Ishikawa (cell line): ENCODE data around the gene PCNX4.

Source experiments
- CEBPB ChIP-seq: IDR thresholded peaks from 2 replicates; pipeline ENCODE4 v1.6.1; 2012
- CREB1 ChIP-seq: IDR thresholded peaks from 2 replicates; pipeline ENCODE4 v1.6.1; 2012; ENCODE audit warnings: low read depth
- EGR1 ChIP-seq: IDR thresholded peaks from 2 replicates; pipeline ENCODE4 v1.6.1; 2012
- EP300 ChIP-seq: IDR thresholded peaks from 2 replicates; pipeline ENCODE4 v1.6.1; 2012; ENCODE audit warnings: borderline replicate concordance
- FOXM1 ChIP-seq: IDR thresholded peaks from 2 replicates; pipeline ENCODE4 v1.6.1; 2012; ENCODE audit warnings: low read depth, borderline replicate concordance
- MAX ChIP-seq: IDR thresholded peaks from 2 replicates; pipeline ENCODE4 v1.6.1; 2012
- NFIC ChIP-seq: IDR thresholded peaks from 2 replicates; pipeline ENCODE4 v1.6.1; 2012
- RAD21 ChIP-seq: IDR thresholded peaks from 2 replicates; pipeline ENCODE4 v1.6.1; 2012; ENCODE audit warnings: low read depth
- REST ChIP-seq: IDR thresholded peaks from 2 replicates; pipeline ENCODE4 v1.6.1; 2012; ENCODE audit warnings: low read depth, mild to moderate bottlenecking
- TAF1 ChIP-seq: IDR thresholded peaks from 2 replicates; pipeline ENCODE4 v1.6.1; 2012; ENCODE audit warnings: low read depth, mild to moderate bottlenecking
- TCF12 ChIP-seq: IDR thresholded peaks from 2 replicates; pipeline ENCODE4 v1.6.1; 2012; ENCODE audit warnings: low read depth
- TEAD4 ChIP-seq: IDR thresholded peaks from 2 replicates; pipeline ENCODE4 v1.6.1; 2012
- USF1 ChIP-seq: IDR thresholded peaks from 2 replicates; pipeline ENCODE4 v1.6.1; 2012
- YY1 ChIP-seq: IDR thresholded peaks from 2 replicates; pipeline ENCODE4 v1.6.1; 2012; ENCODE audit warnings: low read depth
- ZBTB7A ChIP-seq: IDR thresholded peaks from 2 replicates; pipeline ENCODE4 v1.6.1; 2012; ENCODE audit warnings: low read depth

The PCNX4 gene

GRCh38 chr14:60215520-60216420, 124.0 kb downstream of the PCNX4 start:
- TF ChIP-seq ZBTB7A (no peak), REST (no peak)

- TF ChIP-seq TCF12 = no peak
- TF ChIP-seq TAF1 = no peak
- no peak for TF ChIP-seq TEAD4
- TF ChIP-seq NFIC = no peak
- TF ChIP-seq RAD21 = no peak
- no peak for TF ChIP-seq FOXM1
- TF ChIP-seq MAX = no peak
- no peak for TF ChIP-seq USF1
- TF ChIP-seq EGR1 = no peak
- no peak for TF ChIP-seq CREB1
- no peak for TF ChIP-seq YY1
- TF ChIP-seq ZBTB7A = no peak
- no peak for TF ChIP-seq CEBPB
- TF ChIP-seq EP300 = no peak
- TF ChIP-seq REST = no peak
Observed at GRCh38 chr14:60217713-60218112, 126.0 kb downstream of the PCNX4 start.
